HG03378 (cell line): ENCODE measurements around the gene SLC35E1.

Experiments
- ATAC-seq: cut with Tn5 transposase; IDR thresholded peaks from one replicate; pipeline ENCODE4 v1.9.1; 2021; ENCODE audit warnings: mild to moderate bottlenecking, moderate library complexity; ENCODE audit not compliant: unreplicated experiment

SLC35E1 gene

DNA sequence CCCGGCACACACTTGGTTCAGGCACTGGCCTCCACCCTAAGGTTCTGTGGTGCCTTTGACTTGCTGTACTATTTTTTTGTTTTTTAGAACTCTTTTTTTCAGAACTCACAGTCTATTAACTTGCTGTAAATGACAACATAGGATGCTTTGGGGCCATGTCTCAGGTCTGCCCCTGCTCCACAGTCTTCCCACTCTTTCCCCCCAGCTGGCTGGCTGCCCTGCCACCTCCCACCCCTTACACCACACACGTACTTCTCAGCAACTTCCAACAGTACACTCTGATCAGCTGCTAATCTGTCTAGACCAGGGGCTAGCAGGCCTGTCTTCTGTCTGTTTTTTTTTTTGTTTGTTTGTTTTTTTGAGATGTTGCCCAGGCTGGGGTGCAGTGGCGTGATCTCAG, 67.9 kb downstream of the SLC35E1 start:
- ATAC-seq = no peak
